ENCODE measurements around the gene RAC3.

- TF ChIP-seq CTCF (IDR thresholded peaks at IDR 0.05 in 2 of 3, conservative IDR thresholded peaks at IDR 0.05 in 1 of 3; ENCODE audit: borderline replicate concordance in 1 of 3, insufficient read depth in 1 of 3, low read depth in 2 of 3, low read length in 2 of 3) (no peak), POLR2AphosphoS5 (IDR thresholded peaks at IDR 0.05; ENCODE audit: low read depth, low read length) (no peak), POLR2A (IDR thresholded peaks at IDR 0.05; ENCODE audit: borderline replicate concordance, extremely low read depth, insufficient read depth, insufficient read length) (no peak), YY1 (IDR thresholded peaks at IDR 0.05; ENCODE audit: extremely low read depth, insufficient replicate concordance, low read depth, low read length) (no peak), ZNF274 (IDR thresholded peaks at IDR 0.05; ENCODE audit: low read depth, low read length) (no peak), RAD21 (IDR thresholded peaks at IDR 0.05; ENCODE audit: low read depth) (no peak), REST (IDR thresholded peaks at IDR 0.05; ENCODE audit: low read depth) (no peak), EZH2phosphoT487 (IDR thresholded peaks at IDR 0.05; ENCODE audit: borderline replicate concordance) (no peak), CEBPB (IDR thresholded peaks at IDR 0.05; ENCODE audit: low read depth) (no peak), EZH2 (IDR thresholded peaks at IDR 0.05) (no peak)
Measured at GRCh38 chr17:82011617-82012187, 19.8 kb upstream of the RAC3 start.
